ENCODE data around the gene PPP2R5B. TPM values are rescaled to one million over a fixed set of nuclear protein-coding genes. Genes with fewer than 3 reads are reported as not detected.
A peak's percentile ranks its signal among the peaks of the same experiment; 100 is the strongest.

The PPP2R5B gene
- total and polyA plus RNA-seq, 9 of the 15 experiments (the other 6 are each of a cell fraction or from before 2014, with no cell fraction given): 0.10 to 7.8 (median 3.3) TPM

GRCh38 chr11:64914123-64914522, 10.4 kb upstream of the PPP2R5B start (continued):
- TF ChIP-seq, protein P1, sequence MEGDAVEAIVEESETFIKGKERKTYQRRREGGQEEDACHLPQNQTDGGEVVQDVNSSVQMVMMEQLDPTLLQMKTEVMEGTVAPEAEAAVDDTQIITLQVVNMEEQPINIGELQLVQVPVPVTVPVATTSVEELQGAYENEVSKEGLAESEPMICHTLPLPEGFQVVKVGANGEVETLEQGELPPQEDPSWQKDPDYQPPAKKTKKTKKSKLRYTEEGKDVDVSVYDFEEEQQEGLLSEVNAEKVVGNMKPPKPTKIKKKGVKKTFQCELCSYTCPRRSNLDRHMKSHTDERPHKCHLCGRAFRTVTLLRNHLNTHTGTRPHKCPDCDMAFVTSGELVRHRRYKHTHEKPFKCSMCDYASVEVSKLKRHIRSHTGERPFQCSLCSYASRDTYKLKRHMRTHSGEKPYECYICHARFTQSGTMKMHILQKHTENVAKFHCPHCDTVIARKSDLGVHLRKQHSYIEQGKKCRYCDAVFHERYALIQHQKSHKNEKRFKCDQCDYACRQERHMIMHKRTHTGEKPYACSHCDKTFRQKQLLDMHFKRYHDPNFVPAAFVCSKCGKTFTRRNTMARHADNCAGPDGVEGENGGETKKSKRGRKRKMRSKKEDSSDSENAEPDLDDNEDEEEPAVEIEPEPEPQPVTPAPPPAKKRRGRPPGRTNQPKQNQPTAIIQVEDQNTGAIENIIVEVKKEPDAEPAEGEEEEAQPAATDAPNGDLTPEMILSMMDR (IDR thresholded peaks at IDR 0.05 in 2 of 3, conservative IDR thresholded peaks at IDR 0.05 in 1 of 3; ENCODE audit: insufficient read depth in 2 of 3, low read depth in 1 of 3, low read length in 3 of 3): no peak
- TF ChIP-seq ZC3H4 (CRISPR knock-in tag; IDR thresholded peaks at IDR 0.05; ENCODE audit: borderline replicate concordance): no peak

DNA sequence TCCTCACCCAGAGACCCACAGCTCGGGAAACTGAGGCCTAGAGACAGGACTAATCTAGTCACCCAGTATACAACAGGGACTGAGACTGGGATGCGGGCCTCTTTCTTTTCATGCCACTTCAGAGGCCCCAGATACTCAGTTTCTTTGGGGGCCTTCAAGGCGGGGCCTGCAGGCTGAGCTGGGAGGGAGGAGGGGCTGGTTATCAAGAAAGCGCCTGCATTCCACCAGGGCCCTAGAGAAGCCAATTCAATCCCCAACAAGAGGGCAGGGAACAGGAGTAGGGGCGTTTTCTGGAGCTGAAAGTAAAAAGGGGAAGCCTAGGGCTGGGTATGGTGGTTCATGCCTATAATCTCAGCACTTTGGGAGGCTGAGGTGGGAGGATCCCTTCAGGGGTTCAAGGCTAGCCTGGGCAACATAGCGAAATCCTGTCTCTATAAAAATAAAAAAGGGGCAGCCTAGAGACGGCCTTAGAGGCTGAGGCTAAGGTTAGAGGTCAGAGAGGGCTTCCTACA, 9.1 kb upstream of the PPP2R5B start:
- ChIA-PET CTCF (ENCODE audit: low intra/inter-chr PET ratio) (no interaction called here), POLR2A (interaction anchor here (0.7 to 1.3 kb wide), 5 partner anchors 9 to 207 kb away, joined by 3 to 10 read pairs (median 3); partner anchors contain the start of genes FAU and MRPL49)
- Histone ChIP-seq H3K9me3 (replicated peaks; ENCODE audit: control insufficient read depth, insufficient read depth, low read depth, low read length) (no peaks in the 10 kb centered on the region), H3K36me3 (ENCODE audit: control insufficient read depth, insufficient read depth, low read length) (peaks cover 37% of the 10 kb centered on the region; the same call in 2 of the 3 replicates), H3K9me1 (ENCODE audit: control insufficient read depth, insufficient read depth, low read length) (peaks cover 5% of the 10 kb centered on the region), H3K27me3 (ENCODE audit: control insufficient read depth in 2 of 2, insufficient read depth in 2 of 2, low read length in 2 of 2) (no peaks in the 10 kb centered on the region), H2AFZ (ENCODE audit: low read depth, low read length) (no peak overlapping the region), H3K4me2 (ENCODE audit: insufficient read depth, low read length) (peak overlapping the region; percentile 98), H3K9ac (ENCODE audit: insufficient read depth in 1 of 2, low read depth in 2 of 2, low read length in 2 of 2) (peak overlapping the region; percentile 92 to 100), H3K4me1 (replicated peaks in 1 of 2; ENCODE audit: control insufficient read depth in 2 of 2, insufficient read depth in 2 of 2, low read length in 2 of 2) (peaks cover 18 to 59% of the 10 kb centered on the region in 2 experiments; a peak in 4 of 5 replicates), H4K20me1 (replicated peaks; ENCODE audit: control insufficient read depth, insufficient read depth, low read length) (no peaks in the 10 kb centered on the region), H3K4me3 (peak overlapping the region; percentile 87), H3K79me2 (ENCODE audit: control insufficient read depth, insufficient read depth, low read length) (peaks cover 26% of the 10 kb centered on the region), H3K27ac (ENCODE audit: extremely low read depth, low read depth, low read length) (peak overlapping the region; percentile 87)
- 65% methylated on average over 7 of the region's 7 CpGs for WGBS (ENCODE audit: insufficient coverage, low coverage, missing lambda C conversion rate)
- intact Hi-C loops (cut with micrococcal nuclease): no loop called here
- DNase-seq (ENCODE audit: extremely low read depth in 1 of 4, low spot score in 3 of 4) (no peak), ATAC-seq (no peak), FAIRE-seq (no peak)
- in situ Hi-C loops (cut with MboI): no loop called here
- BruUV-seq (replicated peaks): no TSS peak
- TF ChIP-seq L3MBTL2 (IDR thresholded peaks at IDR 0.05) (no peak), SIN3A (IDR thresholded peaks at IDR 0.05; ENCODE audit: borderline replicate concordance in 2 of 2, control insufficient read depth in 1 of 2, low read depth in 2 of 2, low read length in 2 of 2) (0 out of 4 replicates have a peak, but pooled peaks of 1 of the 2 experiments have one; percentile 23), TEAD4 (IDR thresholded peaks at IDR 0.05; ENCODE audit: low read length) (peak; percentile 21; the same call in 1 of the 2 replicates), TEAD4 (CRISPR knock-in tag; IDR thresholded peaks at IDR 0.05; ENCODE audit: borderline replicate concordance) (no peak), RBM34 (IDR thresholded peaks at IDR 0.05; ENCODE audit: borderline replicate concordance, insufficient read depth, low read length) (no peak), SPI1 (IDR thresholded peaks at IDR 0.05; ENCODE audit: borderline replicate concordance, low read depth, low read length) (0 out of 2 replicates have a peak, but pooled peaks have one; percentile 65), SMARCE1 (IDR thresholded peaks at IDR 0.05) (no peak)
